Kidney epithelial cell (primary cell): ENCODE results near the gene NACC2. TPM values are rescaled to one million over a fixed set of nuclear protein-coding genes. Genes with fewer than 3 reads are reported as not detected.

Experiments used
- DNase-seq: peaks from one replicate; pipeline ENCODE4 v3.0.0-alpha.2; 2010; ENCODE audit warnings: low read depth
- H3K27me3 ChIP-seq: 2 replicates; pipeline ENCODE4 v1.6.0; 2011; ENCODE audit warnings: low read length; ENCODE audit not compliant: control insufficient read depth, insufficient read depth
- H3K36me3 ChIP-seq: 2 replicates; pipeline ENCODE4 v1.5.1; 2011; ENCODE audit warnings: low read length; ENCODE audit not compliant: control insufficient read depth, insufficient read depth
- H3K4me3 ChIP-seq: 2 replicates; pipeline ENCODE4 v1.5.1; 2011; ENCODE audit warnings: low read depth, mild to moderate bottlenecking, control low read depth, low read length
- CTCF ChIP-seq: IDR thresholded peaks from 2 replicates; pipeline ENCODE4 v1.5.1; 2011; ENCODE audit warnings: mild to moderate bottlenecking, moderate library complexity, low read length, control low read depth, inconsistent platforms; ENCODE audit not compliant: insufficient read depth, poor library complexity, severe bottlenecking
- total RNA-seq: library from RNA; depleted of rRNA; stranded (reverse); fragments of >200 nt; gene quantifications from 2 replicates; pipeline ENCODE4 v1.2.3, GENCODE V29; 2015

The NACC2 gene
- total RNA-seq, 1 donor from 2014 or later, result 26.0 TPM

GRCh38 chr9:136141682-136142413, 46.8 kb upstream of the NACC2 start:
- TF ChIP-seq CTCF, result no peak
- no peak for DNase-seq
- Histone ChIP-seq H3K4me3 (no peak overlapping the region), H3K36me3 (no peaks in the 10 kb centered on the region), H3K27me3 (peaks cover 48% of the 10 kb centered on the region)

- no peak overlapping the region for H3K4me3 ChIP-seq
- no peak for DNase-seq
- peaks cover 48% of the 10 kb centered on the region for H3K27me3 ChIP-seq
- no peaks in the 10 kb centered on the region for H3K36me3 ChIP-seq
- TF ChIP-seq CTCF, result no peak
Measured at GRCh38 chr9:136140966-136141365, 45.9 kb upstream of the NACC2 start.

GRCh38 chr9:136140046-136140445, 45.0 kb upstream of the NACC2 start:
- H3K36me3 ChIP-seq, result no peaks in the 10 kb centered on the region
- no peak for TF ChIP-seq CTCF
- no peak overlapping the region for H3K4me3 ChIP-seq
- peaks cover 48% of the 10 kb centered on the region for H3K27me3 ChIP-seq
- DNase-seq, result no peak

- TF ChIP-seq CTCF, result peak; percentile 51
- DNase-seq, result no peak
- Histone ChIP-seq H3K4me3 (no peak overlapping the region), H3K27me3 (peaks cover 54% of the 10 kb centered on the region), H3K36me3 (no peaks in the 10 kb centered on the region)
Measured at GRCh38 chr9:136138566-136138965, 43.5 kb upstream of the NACC2 start.

- no peak for DNase-seq
- H3K36me3 ChIP-seq, result no peaks in the 10 kb centered on the region
- TF ChIP-seq CTCF, result no peak
- H3K4me3 ChIP-seq, result no peak overlapping the region
- H3K27me3 ChIP-seq, result peaks cover 54% of the 10 kb centered on the region
Measured at GRCh38 chr9:136137321-136138265, 42.5 kb upstream of the NACC2 start.
